Inflammatory macrophage treated with lipopolysaccharide for 1 hour (primary cell): ENCODE measurements around the gene OIT3.
"Not testable (repeated sequence)": the region's sequence is repeated elsewhere in the genome, so short reads cannot be mapped to it uniquely, and the experiment has no call there.

Experiments used
- DNase-seq, 2 donors: peaks; one replicate each; pipeline ENCODE4 v3.0.0-alpha.2; 2020 to 2022

Gene OIT3

DNA sequence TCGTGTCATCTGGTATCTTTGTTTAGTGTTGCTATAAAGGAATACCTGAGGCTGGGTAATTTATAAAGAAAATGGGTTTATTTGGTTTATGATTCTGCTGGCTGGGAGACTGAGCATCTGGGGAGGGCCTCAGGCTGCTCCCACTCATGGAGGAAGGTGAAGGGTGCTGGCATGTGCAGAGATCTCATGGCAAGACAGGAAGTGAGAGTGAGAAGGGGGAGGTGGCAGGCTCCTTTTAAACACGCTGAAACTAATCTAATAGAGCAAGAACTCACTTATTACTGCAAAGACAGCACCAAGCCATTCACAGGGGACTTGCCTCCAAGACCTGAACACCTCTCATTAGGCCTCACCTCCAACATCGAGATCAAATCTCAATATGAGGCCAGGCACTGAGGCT lies 11.3 kb downstream of the OIT3 start:
- no peak for DNase-seq

- DNase-seq = no peak
These were observed 12.9 kb downstream of the OIT3 start for GRCh38 chr10:72906446-72906845.

DNA sequence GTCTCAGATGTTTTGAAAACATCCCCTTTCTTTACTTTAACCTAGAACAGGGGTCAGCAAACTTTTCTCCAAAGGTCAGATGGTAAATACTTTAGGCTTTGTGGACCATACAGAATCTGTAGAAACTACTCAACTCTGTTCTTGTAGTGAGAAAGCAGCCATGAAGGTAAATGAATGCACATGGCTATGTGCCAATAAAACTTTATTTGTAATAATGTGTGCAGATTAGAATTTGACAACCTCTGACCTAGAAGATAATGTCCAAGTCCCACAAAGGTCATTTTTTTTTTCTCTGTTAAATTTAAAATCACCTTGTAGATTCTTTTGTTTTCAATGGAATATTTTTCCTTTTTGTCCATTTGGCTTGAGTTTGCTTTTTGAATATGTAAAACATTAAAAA lies 17.2 kb downstream of the OIT3 start:
- DNase-seq = no peak

- DNase-seq = no peak
These were observed 18.2 kb downstream of the OIT3 start for GRCh38 chr10:72911758-72912157.

DNA sequence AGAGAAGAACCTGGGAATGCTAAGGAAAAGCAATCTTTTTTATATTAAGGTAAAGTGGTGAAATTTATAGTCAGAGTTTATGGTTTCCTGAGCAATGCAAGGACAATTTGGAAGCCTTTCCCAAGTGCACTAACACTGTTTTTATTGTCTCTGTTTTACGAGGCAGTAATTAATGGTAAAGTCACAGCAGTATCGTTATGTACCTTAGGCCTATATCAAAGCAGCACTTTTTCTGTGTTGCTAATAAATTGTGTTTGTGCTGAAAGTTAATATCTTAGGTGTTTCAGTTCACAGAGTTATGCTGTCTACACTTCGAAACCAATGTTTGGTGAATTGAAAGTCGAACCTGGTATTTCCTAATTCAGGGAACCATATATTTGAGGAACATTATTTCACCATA lies 19.2 kb downstream of the OIT3 start:
- no peak for DNase-seq

DNA sequence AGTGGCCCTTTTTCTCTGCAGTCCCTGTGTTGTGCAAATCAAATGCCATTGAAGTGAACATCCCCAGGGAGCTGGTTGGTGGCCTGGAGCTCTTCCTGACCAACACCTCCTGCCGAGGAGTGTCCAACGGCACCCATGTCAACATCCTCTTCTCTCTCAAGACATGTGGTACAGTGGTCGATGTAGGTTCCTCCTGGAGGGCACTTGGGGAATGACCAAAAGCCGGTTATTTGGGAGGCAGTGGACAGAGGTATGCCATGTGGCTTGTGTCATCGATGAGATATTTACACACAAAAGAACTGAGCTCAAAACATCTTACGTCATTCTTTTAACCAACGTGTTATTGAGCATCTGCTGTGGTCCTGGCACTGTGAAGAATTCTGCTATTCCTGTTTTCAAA lies 19.7 kb downstream of the OIT3 start:
- no peak for DNase-seq

- DNase-seq = not testable (repeated sequence)
These were observed 23.7 kb downstream of the OIT3 start for GRCh38 chr10:72917201-72917600.

DNA sequence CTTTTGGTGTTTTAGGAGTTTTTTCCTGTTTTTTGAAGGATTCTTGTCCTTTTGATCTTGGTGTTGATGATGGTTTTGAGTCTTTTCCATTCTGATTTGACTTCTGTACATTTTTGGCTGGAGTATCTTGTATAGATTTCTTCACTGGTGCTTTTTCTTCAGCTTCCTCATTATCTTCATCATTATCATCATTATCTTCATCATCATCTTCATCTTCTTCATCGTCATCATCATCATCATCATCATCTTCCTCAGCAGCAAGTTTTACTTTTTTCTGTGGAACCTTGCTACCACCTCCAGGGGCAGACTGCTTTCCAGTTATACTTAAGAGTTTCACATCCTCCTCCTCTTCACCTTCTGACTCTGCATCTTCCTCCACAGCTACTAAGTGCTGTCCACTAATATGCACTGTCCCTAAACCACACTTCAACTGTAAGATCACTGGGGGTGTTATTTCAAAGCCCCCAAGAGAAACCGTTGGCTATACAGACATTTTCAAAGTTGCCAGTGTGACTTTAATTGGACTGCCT lies 24.3 kb downstream of the OIT3 start:
- not testable (repeated sequence) for DNase-seq

DNA sequence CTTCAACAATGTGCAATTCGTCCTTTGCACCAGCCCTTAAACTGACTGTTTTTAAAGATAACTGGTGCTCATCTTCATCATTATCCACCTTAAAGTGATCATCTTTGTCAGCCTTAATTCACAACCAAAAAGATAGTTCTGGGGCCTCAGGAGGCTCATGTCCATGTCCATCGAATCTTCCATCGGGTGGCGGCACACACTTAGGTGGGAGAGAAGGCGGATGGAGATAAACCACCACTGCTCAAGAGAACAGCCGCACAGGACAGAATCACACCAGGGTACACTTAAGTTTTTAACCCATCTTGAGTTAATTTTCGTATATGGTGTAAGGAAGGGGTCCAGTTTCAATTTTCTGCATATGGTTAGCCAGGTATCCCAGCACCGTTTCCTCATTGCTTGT lies 24.8 kb downstream of the OIT3 start:
- DNase-seq = no peak

GRCh38 chr10:72921147-72921683 lies 27.7 kb downstream of the OIT3 start:
- not testable (repeated sequence) for DNase-seq

- DNase-seq = no peak
These were observed 30.8 kb downstream of the OIT3 start for GRCh38 chr10:72924351-72924750.

GRCh38 chr10:72925951-72926465 lies 32.5 kb downstream of the OIT3 start:
- DNase-seq = no peak

DNA sequence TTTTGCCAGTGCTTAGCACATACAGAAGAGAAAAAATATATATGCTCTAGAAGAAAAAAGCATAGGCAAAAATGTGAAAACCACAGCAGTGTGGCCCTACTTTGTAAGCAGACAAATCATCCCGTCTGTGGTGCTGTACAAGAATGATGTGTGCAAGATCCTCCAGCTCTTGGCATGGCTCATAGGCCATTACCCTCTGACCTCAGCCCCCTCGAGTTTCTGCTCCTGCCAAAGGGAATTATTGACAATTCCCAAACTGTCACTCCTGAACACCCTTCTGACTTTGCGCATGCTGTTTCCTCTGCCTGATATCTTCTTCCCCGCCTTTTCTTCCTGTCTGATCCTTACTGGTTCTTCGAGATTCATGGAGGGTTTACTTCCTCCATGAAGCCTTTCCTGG lies 33.9 kb downstream of the OIT3 start:
- no peak for DNase-seq

- DNase-seq = no peak
These were observed 35.3 kb downstream of the OIT3 start for GRCh38 chr10:72928798-72929197.

GRCh38 chr10:72930276-72930675 lies 36.7 kb downstream of the OIT3 start:
- DNase-seq = no peak

DNA sequence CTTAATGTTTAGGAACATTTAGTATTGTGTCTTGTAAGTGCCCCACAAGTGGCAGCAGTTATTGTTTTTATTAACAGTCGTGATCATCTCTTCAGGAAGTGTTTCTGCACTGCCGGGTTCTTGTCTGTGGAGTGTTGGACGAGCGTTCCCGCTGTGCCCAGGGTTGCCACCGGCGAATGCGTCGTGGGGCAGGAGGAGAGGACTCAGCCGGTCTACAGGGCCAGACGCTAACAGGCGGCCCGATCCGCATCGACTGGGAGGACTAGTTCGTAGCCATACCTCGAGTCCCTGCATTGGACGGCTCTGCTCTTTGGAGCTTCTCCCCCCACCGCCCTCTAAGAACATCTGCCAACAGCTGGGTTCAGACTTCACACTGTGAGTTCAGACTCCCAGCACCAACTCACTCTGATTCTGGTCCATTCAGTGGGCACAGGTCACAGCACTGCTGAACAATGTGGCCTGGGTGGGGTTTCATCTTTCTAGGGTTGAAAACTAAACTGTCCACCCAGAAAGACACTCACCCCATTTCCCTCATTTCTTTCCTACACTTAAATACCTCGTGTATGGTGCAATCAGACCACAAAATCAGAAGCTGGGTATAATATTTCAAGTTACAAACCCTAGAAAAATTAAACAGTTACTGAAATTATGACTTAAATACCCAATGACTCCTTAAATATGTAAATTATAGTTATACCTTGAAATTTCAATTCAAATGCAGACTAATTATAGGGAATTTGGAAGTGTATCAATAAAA lies 38.9 kb downstream of the OIT3 start:
- DNase-seq = no peak

DNA sequence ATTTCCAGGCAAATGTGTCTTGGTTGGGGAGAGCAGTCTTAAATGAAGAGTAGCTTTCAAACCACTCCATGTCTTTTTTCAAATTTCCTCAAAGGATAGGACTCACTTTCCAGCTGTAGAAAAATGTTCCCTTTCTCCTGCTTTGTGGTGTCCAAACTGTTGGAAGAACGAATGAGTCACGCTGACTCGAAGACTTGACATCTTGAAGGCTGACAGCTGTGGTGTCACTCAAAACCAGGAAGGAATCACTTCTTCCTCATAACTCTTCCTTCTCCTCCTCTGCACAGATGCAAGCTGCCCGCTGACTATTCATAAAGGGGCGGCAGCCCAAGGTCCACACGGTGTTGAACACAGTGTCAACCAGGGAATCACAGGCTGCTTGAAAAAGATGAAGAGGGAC lies 41.8 kb downstream of the OIT3 start:
- peak; percentile 31 to 33 for DNase-seq

GRCh38 chr10:72943498-72944234 lies 50.1 kb downstream of the OIT3 start:
- DNase-seq = no peak

- DNase-seq = no peak
These were observed 53.4 kb downstream of the OIT3 start for GRCh38 chr10:72946963-72947362.

- DNase-seq = no peak
These were observed 55.2 kb downstream of the OIT3 start for GRCh38 chr10:72948762-72949161.

DNA sequence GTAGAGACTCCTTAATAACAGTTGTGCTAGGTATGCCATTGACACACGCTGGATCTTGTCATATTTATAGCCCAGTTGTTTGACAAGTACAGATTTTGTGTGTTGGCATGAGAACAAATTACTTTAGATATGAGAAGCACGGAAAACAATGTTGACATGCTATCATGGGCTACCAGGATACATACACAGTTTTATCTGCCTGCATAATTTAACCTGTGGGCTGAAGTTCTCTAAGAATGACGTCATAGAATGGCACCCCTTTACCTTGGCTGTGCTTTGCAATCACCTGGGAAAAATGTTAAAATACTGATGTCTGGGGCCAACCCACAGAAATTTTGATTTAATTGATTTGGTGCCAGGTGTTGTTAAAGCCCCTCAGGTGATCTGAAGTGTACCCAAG lies 58.2 kb downstream of the OIT3 start:
- DNase-seq = no peak

DNA sequence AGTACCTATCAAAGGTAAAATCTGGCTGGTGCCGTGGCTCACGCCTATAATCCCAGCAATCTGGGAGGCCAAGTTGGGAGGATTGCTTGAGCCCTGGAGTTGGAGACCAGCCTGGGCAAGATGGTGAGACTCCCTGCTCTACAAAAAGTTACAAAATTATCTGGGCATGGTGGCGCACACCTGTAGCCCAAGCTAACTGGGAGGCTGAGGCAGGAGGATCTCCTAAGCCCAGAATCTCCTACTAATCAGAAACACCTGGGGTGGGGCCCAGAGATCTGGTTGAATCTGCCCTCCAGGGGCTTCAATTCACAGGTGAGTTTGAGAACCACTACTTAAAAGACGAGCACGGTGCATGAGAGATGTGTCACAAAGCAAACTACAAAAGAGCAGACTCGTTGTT lies 58.6 kb downstream of the OIT3 start:
- no peak for DNase-seq

GRCh38 chr10:72952642-72953158 lies 59.2 kb downstream of the OIT3 start:
- DNase-seq = no peak

DNA sequence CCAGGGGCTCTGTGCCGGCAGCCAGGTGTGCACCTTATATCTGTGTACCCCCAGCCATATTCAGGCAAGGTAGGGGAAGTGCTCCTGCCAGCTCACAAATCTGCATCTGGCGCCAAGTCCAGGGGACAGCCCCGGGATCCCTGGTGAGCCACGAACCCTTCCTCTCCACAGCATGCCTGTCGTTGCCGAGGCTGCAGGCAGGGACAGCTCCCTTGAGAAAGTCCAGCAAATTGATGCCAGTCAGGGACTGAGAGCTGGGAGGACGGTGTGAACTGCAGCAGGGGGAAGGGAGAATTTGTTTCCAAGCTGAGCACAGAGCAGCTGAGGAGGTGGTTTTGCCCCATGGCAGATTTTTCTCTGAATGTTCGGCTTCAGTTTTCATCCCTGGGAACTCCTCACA lies 60.1 kb downstream of the OIT3 start:
- DNase-seq = no peak
